Keratinocyte (primary cell): ENCODE results near the gene KIF3C. TPM values are rescaled to one million over a fixed set of nuclear protein-coding genes. Genes with fewer than 3 reads are reported as not detected.
"Not testable (repeated sequence)": the region's sequence is repeated elsewhere in the genome, so short reads cannot be mapped to it uniquely, and the experiment has no call there.

ENCODE experiments used
- DNase-seq: peaks from one replicate; pipeline ENCODE4 v3.0.0-alpha.2; 2011; ENCODE audit warnings: low read depth, missing footprints, low spot score
- FAIRE-seq: peaks from 2 replicates; lab custom pipeline; 2011; peaks lifted over from hg19 to GRCh38; lab: Jason Lieb, UNC
- H2AFZ ChIP-seq: 2 replicates; pipeline ENCODE4 v1.6.0; 2012; ENCODE audit warnings: low read length, control low read depth, inconsistent platforms; ENCODE audit not compliant: control insufficient read depth
- H3K27ac ChIP-seq: 2 replicates; pipeline ENCODE4 v1.5.1; 2011; ENCODE audit warnings: low read length; ENCODE audit not compliant: control insufficient read depth, insufficient read depth
- H3K27me3 ChIP-seq: 3 replicates; pipeline ENCODE4 v1.6.0; 2011; ENCODE audit warnings: low read length; ENCODE audit not compliant: control insufficient read depth, insufficient read depth; ENCODE audit errors: extremely low read depth
- H3K36me3 ChIP-seq, 2 experiments: 2 replicates in 1 of 2; 3 replicates in 1 of 2; pipeline ENCODE4 v1.5.1; 2011; ENCODE audit warnings: low read length in 2 of 2, mild to moderate bottlenecking in 1 of 2; ENCODE audit not compliant: control insufficient read depth in 2 of 2, insufficient read depth in 2 of 2; ENCODE audit errors: extremely low read depth in 1 of 2
- H3K4me1 ChIP-seq: 3 replicates; pipeline ENCODE4 v1.5.1; 2011; ENCODE audit warnings: low read length; ENCODE audit not compliant: control insufficient read depth, insufficient read depth; ENCODE audit errors: extremely low read depth
- H3K4me2 ChIP-seq: 3 replicates; pipeline ENCODE4 v1.6.0; 2011; ENCODE audit warnings: low read depth, low read length; ENCODE audit not compliant: control insufficient read depth, insufficient read depth; ENCODE audit errors: extremely low read depth
- H3K4me3 ChIP-seq, 3 experiments: fragments of 200-600 bp in 1 of 3; sonication (generic) in 1 of 3; 2 replicates in 2 of 3; 3 replicates in 1 of 3; pipeline ENCODE4 v1.5.1; 2011 to 2016; ENCODE audit warnings: low read length in 3 of 3, mild to moderate bottlenecking in 3 of 3, control low read depth in 2 of 3, inconsistent platforms in 1 of 3, low read depth in 1 of 3, mixed read lengths in 1 of 3, mixed run types in 1 of 3, moderate library complexity in 1 of 3; ENCODE audit not compliant: control insufficient read depth in 2 of 3, insufficient read depth in 2 of 3; ENCODE audit errors: extremely low read depth in 1 of 3
- H3K79me2 ChIP-seq: 2 replicates; pipeline ENCODE4 v1.6.0; 2012; ENCODE audit warnings: low read length; ENCODE audit not compliant: control insufficient read depth, insufficient read depth
- H3K9ac ChIP-seq: 3 replicates; pipeline ENCODE4 v1.6.0; 2011; ENCODE audit warnings: low read length; ENCODE audit not compliant: control insufficient read depth, insufficient read depth; ENCODE audit errors: extremely low read depth
- H3K9me1 ChIP-seq: 3 replicates; pipeline ENCODE4 v1.6.0; 2011; ENCODE audit warnings: low read length; ENCODE audit not compliant: control insufficient read depth, insufficient read depth; ENCODE audit errors: extremely low read depth
- H3K9me3 ChIP-seq: 2 replicates; pipeline ENCODE4 v1.5.1; 2012; ENCODE audit warnings: low read depth, low read length; ENCODE audit not compliant: control insufficient read depth
- H4K20me1 ChIP-seq: 3 replicates; pipeline ENCODE4 v1.6.0; 2011; ENCODE audit warnings: low read length; ENCODE audit not compliant: control insufficient read depth, insufficient read depth; ENCODE audit errors: extremely low read depth
- CTCF ChIP-seq, 3 experiments: IDR thresholded peaks in 1 of 3; conservative IDR thresholded peaks in 1 of 3; optimal IDR thresholded peaks in 1 of 3; 2 replicates in 2 of 3; 3 replicates in 1 of 3; pipeline versions ENCODE3 to v1.5.1; 2011; ENCODE audit warnings: low read length in 3 of 3, mild to moderate bottlenecking in 3 of 3, moderate library complexity in 2 of 3, control low read depth in 1 of 3, inconsistent platforms in 1 of 3; ENCODE audit not compliant: insufficient read depth in 2 of 3; ENCODE audit errors: extremely low read depth in 1 of 3
- EZH2 ChIP-seq: IDR thresholded peaks from one replicate; pipeline ENCODE4 v1.6.1; 2012; ENCODE audit warnings: inconsistent platforms, mild to moderate bottlenecking, low read length, moderate library complexity
- dilution Hi-C: fragments of 300-500 bp; cut with MboI; formaldehyde crosslinking; loops from one replicate; pipeline ENCODE4 v1.7.0; 2020; ENCODE audit warnings: low sequenced_read_pairs; ENCODE audit not compliant: extremely low pct_ligation_motif_present
- polyA plus RNA-seq, 5 experiments: library from polyadenylated mRNA; depleted of rRNA in 3 of 5; stranded (reverse) in 3 of 5; stranded (forward) in 1 of 5; unstranded in 1 of 5; fragments of >200 nt; gene quantifications; 1 replicate in 1 of 5; 2 replicates in 3 of 5; 3 replicates in 1 of 5; pipeline versions ENCODE4 v1.2.1 to v1.2.3, GENCODE V29; 2011 to 2012; ENCODE audit warnings: missing spikeins in 2 of 5, low read depth in 1 of 5, low replicate concordance in 1 of 5

The KIF3C gene
- polyA plus RNA-seq, 1 donor (not counting 4 experiments of a cell fraction or from before 2014, with no cell fraction given) = 6.5 TPM

- Histone ChIP-seq H3K9me1 (peaks cover 2% of the 10 kb centered on the region), H3K27me3 (no peaks in the 10 kb centered on the region), H4K20me1 (no peaks in the 10 kb centered on the region), H3K9me3 (no peaks in the 10 kb centered on the region), H3K36me3 (no peaks in the 10 kb centered on the region), H3K4me2 (peak overlapping the region; percentile 76), H3K27ac (peak overlapping the region; percentile 82), H3K79me2 (no peaks in the 10 kb centered on the region), H2AFZ (peak overlapping the region; percentile 57), H3K4me3 (peak overlapping the region in 1 of 3 experiments; percentile 21), H3K9ac (peak overlapping the region; percentile 48), H3K4me1 (peaks cover 25% of the 10 kb centered on the region)
- FAIRE-seq (no peak), DNase-seq (no peak)
- TF ChIP-seq EZH2 (no peak), CTCF (optimal IDR thresholded peaks at IDR 0.05 in 1 of 3, IDR thresholded peaks at IDR 0.05 in 1 of 3, conservative IDR thresholded peaks at IDR 0.05 in 1 of 3; ENCODE audit: extremely low read depth in 1 of 3, insufficient read depth in 2 of 3, low read length in 3 of 3) (no peak)
- dilution Hi-C loops = no loop called here
Observed at GRCh38 chr2:26017464-26018183, 35.3 kb upstream of the KIF3C start.

- H2AFZ ChIP-seq, H3K9me3 ChIP-seq, H3K4me3 ChIP-seq, H3K79me2 ChIP-seq, H4K20me1 ChIP-seq, H3K9me1 ChIP-seq, H3K27me3 ChIP-seq, dilution Hi-C loops, H3K9ac ChIP-seq, H3K4me2 ChIP-seq, DNase-seq, H3K27ac ChIP-seq, H3K36me3 ChIP-seq, FAIRE-seq: not testable (repeated sequence)
- H3K4me1 ChIP-seq = peaks cover 34% of the 10 kb centered on the region
Observed at GRCh38 chr2:26016706-26017045, 34.4 kb upstream of the KIF3C start.
